ENCODE data around the gene NARS2.

GRCh38 chr11:78572394-78572793 lies 2.3 kb downstream of the NARS2 start:
- TF ChIP-seq FOXM1 (IDR thresholded peaks at IDR 0.05; ENCODE audit: borderline replicate concordance, low read depth) (no peak), RAD21 (IDR thresholded peaks at IDR 0.05; ENCODE audit: low read depth) (no peak), EGR1 (IDR thresholded peaks at IDR 0.05) (no peak), EP300 (IDR thresholded peaks at IDR 0.05; ENCODE audit: borderline replicate concordance) (no peak), USF1 (IDR thresholded peaks at IDR 0.05) (no peak), TAF1 (IDR thresholded peaks at IDR 0.05; ENCODE audit: low read depth) (no peak), REST (IDR thresholded peaks at IDR 0.05; ENCODE audit: low read depth) (no peak), CEBPB (IDR thresholded peaks at IDR 0.05) (no peak), MAX (IDR thresholded peaks at IDR 0.05) (no peak), YY1 (IDR thresholded peaks at IDR 0.05; ENCODE audit: low read depth) (no peak), CREB1 (IDR thresholded peaks at IDR 0.05; ENCODE audit: low read depth) (no peak)
